22Rv1 (cell line): ENCODE data around the gene KIAA0513.

Experiments
- H3K27ac ChIP-seq: fragments of 450-650 bp; 2 replicates; pipeline ENCODE4 v1.5.1; 2017
- ZFX ChIP-seq: fragments of 450-650 bp; IDR thresholded peaks from 2 replicates; pipeline ENCODE4 v1.6.1; 2017; ENCODE audit warnings: antibody characterized with exemption, borderline replicate concordance
- TF ChIP-seq, protein P1 (sequence below): fragments of 450-650 bp; IDR thresholded peaks from 2 replicates; pipeline ENCODE4 v1.5.1; 2017; ENCODE audit warnings: mild to moderate bottlenecking

KIAA0513 gene

DNA sequence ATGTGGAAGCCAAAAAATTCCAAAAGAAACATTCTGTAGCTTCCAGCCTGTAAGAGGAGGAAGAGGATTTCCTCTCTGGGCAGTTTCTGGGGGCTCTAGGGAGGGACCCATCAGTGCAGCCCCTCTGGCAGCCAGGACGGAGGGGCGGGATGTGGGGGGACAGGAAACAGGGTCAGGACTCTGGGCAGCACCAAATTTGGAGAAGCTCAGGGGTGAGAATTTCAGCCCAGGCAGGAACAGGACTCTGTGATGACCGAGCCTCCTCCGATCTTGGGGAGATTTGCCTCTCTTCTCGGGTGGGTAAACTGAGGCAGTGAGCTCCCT is 103.1 kb downstream of the KIAA0513 start:
- TF ChIP-seq, protein P1, sequence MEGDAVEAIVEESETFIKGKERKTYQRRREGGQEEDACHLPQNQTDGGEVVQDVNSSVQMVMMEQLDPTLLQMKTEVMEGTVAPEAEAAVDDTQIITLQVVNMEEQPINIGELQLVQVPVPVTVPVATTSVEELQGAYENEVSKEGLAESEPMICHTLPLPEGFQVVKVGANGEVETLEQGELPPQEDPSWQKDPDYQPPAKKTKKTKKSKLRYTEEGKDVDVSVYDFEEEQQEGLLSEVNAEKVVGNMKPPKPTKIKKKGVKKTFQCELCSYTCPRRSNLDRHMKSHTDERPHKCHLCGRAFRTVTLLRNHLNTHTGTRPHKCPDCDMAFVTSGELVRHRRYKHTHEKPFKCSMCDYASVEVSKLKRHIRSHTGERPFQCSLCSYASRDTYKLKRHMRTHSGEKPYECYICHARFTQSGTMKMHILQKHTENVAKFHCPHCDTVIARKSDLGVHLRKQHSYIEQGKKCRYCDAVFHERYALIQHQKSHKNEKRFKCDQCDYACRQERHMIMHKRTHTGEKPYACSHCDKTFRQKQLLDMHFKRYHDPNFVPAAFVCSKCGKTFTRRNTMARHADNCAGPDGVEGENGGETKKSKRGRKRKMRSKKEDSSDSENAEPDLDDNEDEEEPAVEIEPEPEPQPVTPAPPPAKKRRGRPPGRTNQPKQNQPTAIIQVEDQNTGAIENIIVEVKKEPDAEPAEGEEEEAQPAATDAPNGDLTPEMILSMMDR: no peak
- TF ChIP-seq ZFX: no peak
- H3K27ac ChIP-seq: no peak overlapping the region

DNA sequence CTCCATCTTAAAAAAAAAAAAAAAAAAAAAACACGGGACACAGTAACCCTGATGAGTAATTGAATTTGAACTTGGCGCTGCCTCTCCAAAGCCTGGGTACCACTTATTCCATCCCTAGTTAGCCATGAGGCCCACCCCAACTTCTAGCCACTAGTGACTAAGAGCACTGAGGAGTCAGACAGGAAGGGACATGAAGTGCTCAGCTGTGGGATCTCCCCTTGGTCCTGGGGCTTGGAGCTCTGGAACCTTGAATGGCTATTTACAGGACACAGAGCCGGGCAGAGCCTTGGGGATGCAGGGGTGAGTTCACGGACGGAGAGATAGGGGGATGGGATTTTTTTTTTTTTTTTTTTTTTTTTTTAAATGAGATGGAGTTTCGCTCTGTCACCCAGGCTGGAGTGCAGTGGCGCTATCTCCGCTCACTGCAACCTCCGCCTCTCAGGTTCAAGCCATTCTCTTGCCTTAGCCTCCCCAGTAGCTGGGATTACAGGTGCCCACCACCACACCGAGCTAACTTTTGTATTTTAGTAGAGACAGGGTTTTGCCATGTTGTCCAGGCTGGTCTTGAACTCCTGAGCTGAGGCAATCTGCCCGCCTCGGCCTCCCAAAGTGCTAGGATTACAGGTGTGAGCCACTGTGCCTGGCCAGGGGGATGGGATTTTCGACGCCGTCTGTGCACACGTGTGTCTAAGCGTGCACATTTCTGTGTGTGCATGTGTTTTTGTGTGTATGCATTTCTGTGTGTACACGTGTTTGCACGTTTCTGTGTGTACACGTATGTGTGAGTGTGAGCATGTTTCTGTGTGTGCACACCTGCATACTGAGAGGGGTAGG is 105.1 kb downstream of the KIAA0513 start:
- no peak overlapping the region for H3K27ac ChIP-seq
- TF ChIP-seq, protein P1: no peak
- no peak for TF ChIP-seq ZFX

DNA sequence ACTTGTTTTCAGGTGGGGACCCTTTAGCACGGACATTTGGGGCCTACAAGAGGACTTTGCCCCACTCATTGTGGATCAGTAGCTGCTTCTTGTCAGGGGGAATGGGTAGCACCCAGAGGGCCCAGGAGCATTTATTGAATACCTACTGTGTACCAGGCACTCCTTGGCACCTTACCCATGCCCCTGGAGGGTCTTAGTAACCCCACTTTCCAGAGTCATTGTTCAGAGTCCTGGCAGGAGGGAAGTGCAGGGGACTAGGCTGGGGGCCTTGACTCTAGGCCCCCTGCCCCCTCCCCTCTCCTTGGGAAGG is 105.7 kb downstream of the KIAA0513 start:
- no peak overlapping the region for H3K27ac ChIP-seq
- TF ChIP-seq, protein P1: no peak
- TF ChIP-seq ZFX: no peak

DNA sequence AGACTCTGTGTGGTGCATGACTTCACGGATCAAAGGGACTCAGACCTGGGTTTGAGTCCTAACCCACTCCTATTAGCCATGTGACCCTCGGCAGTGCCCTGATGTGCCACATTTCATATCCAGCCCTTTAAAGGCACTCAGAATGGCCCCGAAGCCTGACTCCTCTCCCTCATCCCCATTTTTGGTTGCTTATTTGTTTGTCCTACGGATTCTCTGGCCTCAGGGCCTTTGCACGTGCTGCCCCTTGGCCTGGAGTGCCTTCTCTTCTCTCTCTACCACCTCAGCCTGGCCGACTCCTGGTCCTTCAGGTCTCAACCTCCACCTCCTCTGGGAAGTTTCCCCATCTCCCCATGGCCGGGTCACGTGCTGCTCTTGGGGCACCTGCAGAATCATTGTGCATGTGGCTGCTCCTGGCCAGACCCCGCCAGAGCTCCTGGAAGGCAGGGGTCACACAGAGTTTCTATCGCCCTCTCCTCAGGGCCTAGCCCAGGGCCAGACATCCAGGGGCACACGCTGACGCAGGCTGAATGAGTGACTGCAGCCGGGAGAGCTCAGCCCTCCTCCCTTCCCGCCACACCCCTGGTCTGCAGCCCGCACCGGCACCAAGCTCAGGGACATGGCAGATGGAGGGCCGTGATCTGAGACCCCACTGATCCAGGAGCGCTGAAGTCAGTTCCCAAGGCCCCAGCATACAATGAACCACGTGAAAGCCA is 106.6 kb downstream of the KIAA0513 start:
- TF ChIP-seq, protein P1: no peak
- TF ChIP-seq ZFX: no peak
- H3K27ac ChIP-seq: no peak overlapping the region

DNA sequence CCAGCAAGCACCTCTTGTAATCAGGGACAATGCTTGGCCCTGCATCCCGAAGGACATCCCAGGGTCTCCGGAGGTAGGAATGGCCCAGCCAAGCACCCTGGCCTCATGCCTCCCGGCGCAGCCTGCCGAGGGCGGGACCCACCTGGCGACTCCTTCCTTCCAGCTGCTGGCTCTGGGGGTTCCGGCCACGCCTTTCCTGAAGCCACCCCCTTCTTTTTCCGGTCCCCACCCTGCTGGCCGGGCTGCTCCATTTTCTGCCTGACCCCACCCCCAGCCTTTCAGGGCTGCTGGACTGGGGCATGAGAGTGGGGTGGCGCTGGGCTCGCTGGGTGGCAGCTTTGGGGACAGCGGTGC is 107.2 kb downstream of the KIAA0513 start:
- TF ChIP-seq, protein P1: no peak
- TF ChIP-seq ZFX: no peak
- no peak overlapping the region for H3K27ac ChIP-seq

DNA sequence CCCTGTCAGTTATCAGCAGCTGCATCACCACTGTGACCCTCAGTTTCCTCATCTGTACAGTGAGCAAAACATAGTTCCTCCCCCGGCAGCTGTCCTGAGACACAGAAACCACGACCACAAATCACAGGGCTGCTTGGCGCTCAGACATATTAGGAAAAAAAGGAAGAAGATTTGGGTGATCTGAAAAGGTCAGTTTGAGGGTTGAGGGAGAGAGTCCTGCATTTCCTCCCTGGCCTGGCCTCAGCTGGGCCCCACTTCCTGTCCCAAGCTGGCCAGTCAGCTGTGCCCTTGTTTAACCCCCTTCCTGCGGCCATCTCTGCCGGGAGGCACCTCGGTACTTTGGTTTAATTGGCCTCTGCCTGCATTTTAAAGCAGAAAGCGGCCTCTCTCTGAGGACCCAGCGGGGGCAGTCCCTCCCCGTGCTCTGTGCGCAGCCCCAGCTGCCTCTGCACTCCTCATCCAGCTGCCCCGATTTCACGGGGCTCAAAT is 108.7 kb downstream of the KIAA0513 start:
- H3K27ac ChIP-seq: no peak overlapping the region
- TF ChIP-seq ZFX: no peak
- TF ChIP-seq, protein P1: no peak

DNA sequence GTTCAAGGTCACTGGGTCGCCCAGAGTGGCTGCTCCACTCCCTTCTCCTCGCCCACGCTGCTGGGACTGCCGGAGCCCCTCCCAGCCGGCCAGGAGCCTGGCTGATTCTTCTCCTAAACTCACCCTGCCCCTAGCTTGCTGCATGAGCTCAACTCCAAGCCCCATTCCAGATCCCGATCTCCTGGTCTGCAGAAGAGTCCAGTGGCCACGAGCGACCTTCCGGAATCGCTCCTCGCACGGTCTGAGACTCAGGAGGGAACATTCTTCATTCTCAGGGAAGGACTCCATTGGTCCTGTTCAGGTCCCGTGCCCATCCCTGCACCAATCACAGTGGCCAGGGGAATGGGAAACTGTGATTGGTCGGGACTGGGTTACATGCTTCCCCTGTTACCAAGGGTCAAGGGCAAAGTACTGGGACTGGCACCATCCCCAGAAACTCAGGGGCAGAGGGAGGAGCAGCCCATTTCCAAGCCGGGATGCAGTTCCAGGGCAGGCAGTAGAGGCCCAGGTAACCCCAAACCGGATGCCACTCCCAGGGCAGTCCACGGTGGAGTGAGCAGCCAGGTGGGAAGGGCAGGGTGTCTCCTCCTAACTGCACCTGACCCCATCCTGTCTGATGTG is 109.2 kb downstream of the KIAA0513 start:
- H3K27ac ChIP-seq: no peak overlapping the region
- TF ChIP-seq, protein P1: no peak
- no peak for TF ChIP-seq ZFX
